Endothelial cell of umbilical vein (primary cell): ENCODE results near the gene KIF23. TPM values are rescaled to one million over a fixed set of nuclear protein-coding genes. Genes with fewer than 3 reads are reported as not detected.

ENCODE experiments used
- BruUV-seq: library from RNA; stranded (reverse); fragments of 400-500 nt; replicated peaks from 2 replicates; lab custom pipeline; 2021; lab: Mats Ljungman, UMichigan
- CTCF ChIA-PET: fragments of 300-600, 350-600 bp; sonication (Branson Sonifier 250); formaldehyde crosslinking; loops from one replicate; lab custom pipeline; 2021; ENCODE audit warnings: antibody characterized with exemption, inconsistent platforms; lab: Charles Lee
- POLR2A ChIA-PET: fragments of 300-600, 350-600 bp; sonication (Branson Sonifier 250); formaldehyde crosslinking; loops from one replicate; lab custom pipeline; 2021; ENCODE audit warnings: antibody characterized with exemption, inconsistent platforms; lab: Charles Lee
- DNase-seq: peaks from one replicate; pipeline ENCODE4 v3.0.0-alpha.2; 2011; ENCODE audit warnings: low read depth, low spot score
- FAIRE-seq: peaks from 2 replicates; lab custom pipeline; 2011; peaks lifted over from hg19 to GRCh38; lab: Jason Lieb, UNC
- H2AFZ ChIP-seq: 2 replicates; pipeline ENCODE4 v1.6.0; 2012; ENCODE audit warnings: low read depth, low read length, control low read depth, inconsistent platforms
- H3K27ac ChIP-seq: 2 replicates; pipeline ENCODE4 v1.5.1; 2011; ENCODE audit warnings: low read depth, mild to moderate bottlenecking, control low read depth, low read length, moderate library complexity; ENCODE audit not compliant: insufficient read depth
- H3K27me3 ChIP-seq, 2 experiments: 2 replicates each; pipeline versions ENCODE4 v1.6.0 to v1.6.1; 2011; ENCODE audit warnings: low read length in 2 of 2, mixed read lengths in 1 of 2; ENCODE audit not compliant: control insufficient read depth in 2 of 2, insufficient read depth in 2 of 2
- H3K36me3 ChIP-seq, 2 experiments: 2 replicates in 1 of 2; 3 replicates in 1 of 2; pipeline ENCODE4 v1.5.1; 2011; ENCODE audit warnings: low read length in 2 of 2, mild to moderate bottlenecking in 1 of 2, moderate library complexity in 1 of 2; ENCODE audit not compliant: control insufficient read depth in 2 of 2, insufficient read depth in 2 of 2; ENCODE audit errors: extremely low read depth in 1 of 2
- H3K4me1 ChIP-seq: 3 replicates; pipeline ENCODE4 v1.5.1; 2011; ENCODE audit warnings: mild to moderate bottlenecking, low read length; ENCODE audit not compliant: control insufficient read depth, insufficient read depth; ENCODE audit errors: extremely low read depth
- H3K4me2 ChIP-seq: 2 replicates; pipeline ENCODE4 v1.6.1; 2011; ENCODE audit warnings: low read length, control low read depth, mixed read lengths; ENCODE audit not compliant: insufficient read depth
- H3K4me3 ChIP-seq, 3 experiments: fragments of 200-600 bp in 1 of 3; sonication (generic), shearing (Covaris generic) in 1 of 3; replicated peaks in 1 of 3; 2 replicates each; pipeline ENCODE4 v1.5.1; 2011 to 2016; ENCODE audit warnings: control low read depth in 3 of 3, low read length in 3 of 3, mild to moderate bottlenecking in 2 of 3, inconsistent platforms in 1 of 3, low read depth in 1 of 3, moderate library complexity in 1 of 3; ENCODE audit not compliant: insufficient read depth in 1 of 3
- H3K79me2 ChIP-seq: 2 replicates; pipeline ENCODE4 v1.6.0; 2012; ENCODE audit warnings: low read length, inconsistent platforms; ENCODE audit not compliant: control insufficient read depth, insufficient read depth
- H3K9ac ChIP-seq: replicated peaks from 2 replicates; pipeline ENCODE3; 2011; ENCODE audit warnings: low read length, control low read depth; ENCODE audit not compliant: insufficient read depth; ENCODE audit errors: extremely low read depth
- H3K9me1 ChIP-seq: replicated peaks from 3 replicates; pipeline ENCODE4 v1.6.0; 2011; ENCODE audit warnings: mild to moderate bottlenecking, low read length; ENCODE audit not compliant: control insufficient read depth, insufficient read depth; ENCODE audit errors: extremely low read depth
- H3K9me3 ChIP-seq: replicated peaks from 2 replicates; pipeline ENCODE4 v1.5.1; 2012; ENCODE audit warnings: low read length, inconsistent platforms; ENCODE audit not compliant: control insufficient read depth, insufficient read depth
- H4K20me1 ChIP-seq: replicated peaks from 2 replicates; pipeline ENCODE3; 2011; ENCODE audit warnings: mild to moderate bottlenecking, low read length; ENCODE audit not compliant: control insufficient read depth, insufficient read depth; ENCODE audit errors: extremely low read depth
- FOS ChIP-seq: IDR thresholded peaks from 2 replicates; pipeline ENCODE4 v1.6.1; 2011; ENCODE audit warnings: mild to moderate bottlenecking, low read length, moderate library complexity, borderline replicate concordance; ENCODE audit not compliant: insufficient read depth
- GATA2 ChIP-seq: IDR thresholded peaks from 2 replicates; pipeline ENCODE4 v1.7.0; 2011; ENCODE audit warnings: low read depth, mild to moderate bottlenecking, moderate library complexity, mixed read lengths, low read length; ENCODE audit not compliant: insufficient read length, insufficient read depth
- MYC ChIP-seq: IDR thresholded peaks from one replicate; pipeline ENCODE4 v1.6.1; 2011; ENCODE audit warnings: mild to moderate bottlenecking, low read depth, low read length
- POLR2AphosphoS5 ChIP-seq: IDR thresholded peaks from 2 replicates; pipeline ENCODE4 v1.6.1; 2012; ENCODE audit warnings: low read depth, mild to moderate bottlenecking, control low read depth, low read length, moderate library complexity; ENCODE audit not compliant: insufficient read depth
- dilution Hi-C: fragments of 300-500 bp; cut with MboI; formaldehyde crosslinking; loops from one replicate; pipeline ENCODE4 v1.15.0; 2019; ENCODE audit warnings: low sequenced_read_pairs; ENCODE audit not compliant: extremely low pct_ligation_motif_present
- intact Hi-C: fragments of 100-400 bp; cut with micrococcal nuclease; formaldehyde crosslinking; loops from one replicate; pipeline ENCODE4 v1.10.0; 2022
- polyA plus RNA-seq, 4 experiments: library from polyadenylated mRNA; depleted of rRNA in 3 of 4; stranded (reverse) in 3 of 4; unstranded in 1 of 4; fragments of >200 nt; gene quantifications; 2 replicates each; pipeline versions ENCODE4 v1.2.1 to v1.2.3, GENCODE V29; 2011 to 2012; ENCODE audit warnings: missing spikeins in 1 of 4
- total RNA-seq: library from RNA; stranded (reverse); gene quantifications from 2 replicates; pipeline ENCODE4 v1.2.3, GENCODE V29; 2021
- TF ChIP-seq, protein P1 (sequence below): IDR thresholded peaks from 2 replicates; pipeline ENCODE4 v1.6.1; 2011; ENCODE audit not compliant: insufficient read depth, insufficient read length
- TF ChIP-seq, protein P2 (sequence below), 2 donors: IDR thresholded peaks; 1 replicate in 1 of 2; 2 replicates in 1 of 2; pipeline ENCODE4 v1.5.1; 2011; ENCODE audit warnings: low read length in 2 of 2, mild to moderate bottlenecking in 2 of 2, moderate library complexity in 2 of 2, control low read depth in 1 of 2, inconsistent platforms in 1 of 2, low read depth in 1 of 2; ENCODE audit not compliant: insufficient read depth in 1 of 2; ENCODE audit errors: extremely low read depth in 1 of 2

The KIF23 gene
- total and polyA plus RNA-seq, 2 donors (not counting 3 experiments of a cell fraction or from before 2014, with no cell fraction given), result 25.4 to 64.7 TPM

- H3K36me3 ChIP-seq, result no peaks in the 10 kb centered on the region
- intact Hi-C loops (no loop called here), dilution Hi-C loops (no loop called here)
- H3K4me1 ChIP-seq, result peaks cover 7% of the 10 kb centered on the region
- POLR2A ChIA-PET, result no interaction called here
- H2AFZ ChIP-seq, result no peak overlapping the region
- no peaks in the 10 kb centered on the region for H4K20me1 ChIP-seq
- BruUV-seq, result no TSS peak
- DNase-seq (no peak), FAIRE-seq (no peak)
- H3K79me2 ChIP-seq, result no peaks in the 10 kb centered on the region
- no peak overlapping the region for H3K9ac ChIP-seq
- H3K27me3 ChIP-seq, result no peaks in the 10 kb centered on the region
- H3K4me2 ChIP-seq, result no peak overlapping the region
- H3K9me1 ChIP-seq, result no peaks in the 10 kb centered on the region
- CTCF ChIA-PET, result no interaction called here
- no peak overlapping the region for H3K4me3 ChIP-seq
- TF ChIP-seq FOS (no peak), MYC (no peak), POLR2AphosphoS5 (no peak), GATA2 (no peak)
- TF ChIP-seq, protein P1, sequence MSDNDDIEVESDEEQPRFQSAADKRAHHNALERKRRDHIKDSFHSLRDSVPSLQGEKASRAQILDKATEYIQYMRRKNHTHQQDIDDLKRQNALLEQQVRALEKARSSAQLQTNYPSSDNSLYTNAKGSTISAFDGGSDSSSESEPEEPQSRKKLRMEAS, result no peak
- TF ChIP-seq, protein P2, sequence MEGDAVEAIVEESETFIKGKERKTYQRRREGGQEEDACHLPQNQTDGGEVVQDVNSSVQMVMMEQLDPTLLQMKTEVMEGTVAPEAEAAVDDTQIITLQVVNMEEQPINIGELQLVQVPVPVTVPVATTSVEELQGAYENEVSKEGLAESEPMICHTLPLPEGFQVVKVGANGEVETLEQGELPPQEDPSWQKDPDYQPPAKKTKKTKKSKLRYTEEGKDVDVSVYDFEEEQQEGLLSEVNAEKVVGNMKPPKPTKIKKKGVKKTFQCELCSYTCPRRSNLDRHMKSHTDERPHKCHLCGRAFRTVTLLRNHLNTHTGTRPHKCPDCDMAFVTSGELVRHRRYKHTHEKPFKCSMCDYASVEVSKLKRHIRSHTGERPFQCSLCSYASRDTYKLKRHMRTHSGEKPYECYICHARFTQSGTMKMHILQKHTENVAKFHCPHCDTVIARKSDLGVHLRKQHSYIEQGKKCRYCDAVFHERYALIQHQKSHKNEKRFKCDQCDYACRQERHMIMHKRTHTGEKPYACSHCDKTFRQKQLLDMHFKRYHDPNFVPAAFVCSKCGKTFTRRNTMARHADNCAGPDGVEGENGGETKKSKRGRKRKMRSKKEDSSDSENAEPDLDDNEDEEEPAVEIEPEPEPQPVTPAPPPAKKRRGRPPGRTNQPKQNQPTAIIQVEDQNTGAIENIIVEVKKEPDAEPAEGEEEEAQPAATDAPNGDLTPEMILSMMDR (IDR thresholded peaks at IDR 0.05; ENCODE audit: extremely low read depth in 1 of 2, insufficient read depth in 1 of 2, low read depth in 1 of 2, low read length in 2 of 2), result no peak
- H3K27ac ChIP-seq, result no peak overlapping the region
- H3K9me3 ChIP-seq, result no peaks in the 10 kb centered on the region
Measured at GRCh38 chr15:69398491-69398891, 15.7 kb upstream of the KIF23 start.
